Mesangial cell (primary cell): ENCODE results near the gene KCNJ15. TPM values are rescaled to one million over a fixed set of nuclear protein-coding genes. Genes with fewer than 3 reads are reported as not detected.

Experiments
- total RNA-seq: library from RNA; depleted of rRNA; stranded (reverse); fragments of >200 nt; gene quantifications from 2 replicates; pipeline ENCODE4 v1.2.3, GENCODE V29; 2015

Gene KCNJ15
- total RNA-seq, result 19.9 and 79.2 TPM in 2 replicates

GRCh38 chr21:38256599-38257302 is at the start of gene KCNJ15:
KCNJ15 (plus strand) TSS chr21:38256991; CDS start chr21:38299262, 42,271 bp downstream.

Other genes starting within 250 kb of the KCNJ15 start
- gene ERG, start 241.5 kb downstream of the KCNJ15 start, total RNA-seq, result 0.13 and 0.16 TPM in 2 replicates